GM23248 (cell line): ENCODE data around the gene KRT31.

Experiments
- EZH2 ChIP-seq: fragments of 200-600 bp; sonication (generic); IDR thresholded peaks from 2 replicates; pipeline ENCODE4 v1.6.1; 2018; ENCODE audit warnings: antibody characterized with exemption, mild to moderate bottlenecking; ENCODE audit not compliant: insufficient read depth, poor library complexity, severe bottlenecking
- EZH2phosphoT487 ChIP-seq: fragments of 200-600 bp; sonication (generic); IDR thresholded peaks from 2 replicates; pipeline ENCODE4 v1.6.1; 2018; ENCODE audit warnings: antibody characterized with exemption, moderate library complexity, mild to moderate bottlenecking, low read depth; ENCODE audit not compliant: insufficient read depth

DNA sequence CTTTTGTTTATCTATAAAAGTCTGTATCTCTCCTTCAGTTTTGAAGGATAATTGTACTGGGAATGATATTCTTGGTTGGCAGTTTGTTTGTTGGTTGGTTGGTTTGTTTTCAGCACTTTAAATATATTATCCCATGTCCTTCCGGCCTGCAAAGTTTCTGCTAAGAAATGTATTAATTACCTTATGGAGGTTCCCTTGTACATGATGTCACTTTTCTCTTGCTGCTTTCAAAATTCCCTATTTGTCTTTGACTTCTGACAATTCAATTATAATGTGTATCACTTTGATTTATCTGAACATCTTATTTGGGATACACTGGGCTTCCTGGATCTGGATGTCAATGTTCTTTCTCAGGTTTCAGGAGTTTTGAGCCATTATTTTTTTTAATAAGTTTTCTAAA lies 11.2 kb downstream of the KRT31 start:
- TF ChIP-seq EZH2phosphoT487 (no peak), EZH2 (no peak)
